ENCODE results near the gene RASA3.

The RASA3 gene

GRCh38 chr13:114074671-114075315, 57.6 kb downstream of the RASA3 start:
- no peaks in the 10 kb centered on the region for H3K27me3 ChIP-seq (ENCODE audit: control insufficient read depth, insufficient read depth, low read length, poor library complexity, severe bottlenecking)
- no peak overlapping the region for H3K4me3 ChIP-seq (ENCODE audit: insufficient read depth, low read depth, low read length)
- H3K36me3 ChIP-seq (ENCODE audit: control insufficient read depth, insufficient read depth, low read length), result no peaks in the 10 kb centered on the region
- no peaks in the 10 kb centered on the region for H3K9me3 ChIP-seq (ENCODE audit: control insufficient read depth, low read length)
- H3K27ac ChIP-seq (ENCODE audit: insufficient read depth, low read depth, low read length, poor library complexity, severe bottlenecking), result no peak overlapping the region
- 88 to 89% methylated on average over 29 of the region's 29 CpGs for WGBS, 2 experiments
- H3K4me1 ChIP-seq (ENCODE audit: control insufficient read depth, insufficient read depth, low read length), result peaks cover 42% of the 10 kb centered on the region

GRCh38 chr13:114073881-114074612, 58.4 kb downstream of the RASA3 start:
- H3K4me1 ChIP-seq (ENCODE audit: control insufficient read depth, insufficient read depth, low read length), result peaks cover 39% of the 10 kb centered on the region
- no peaks in the 10 kb centered on the region for H3K9me3 ChIP-seq (ENCODE audit: control insufficient read depth, low read length)
- H3K4me3 ChIP-seq (ENCODE audit: insufficient read depth, low read depth, low read length), result no peak overlapping the region
- H3K27me3 ChIP-seq (ENCODE audit: control insufficient read depth, insufficient read depth, low read length, poor library complexity, severe bottlenecking), result no peaks in the 10 kb centered on the region
- 90 to 92% methylated on average over 21 to 22 of the region's 22 CpGs for WGBS, 2 experiments
- H3K36me3 ChIP-seq (ENCODE audit: control insufficient read depth, insufficient read depth, low read length), result no peaks in the 10 kb centered on the region
- H3K27ac ChIP-seq (ENCODE audit: insufficient read depth, low read depth, low read length, poor library complexity, severe bottlenecking), result no peak overlapping the region

GRCh38 chr13:114072421-114072820, 60.0 kb downstream of the RASA3 start:
- H3K27ac ChIP-seq (ENCODE audit: insufficient read depth, low read depth, low read length, poor library complexity, severe bottlenecking), result peak overlapping the region; percentile 72
- no peaks in the 10 kb centered on the region for H3K27me3 ChIP-seq (ENCODE audit: control insufficient read depth, insufficient read depth, low read length, poor library complexity, severe bottlenecking)
- no peaks in the 10 kb centered on the region for H3K36me3 ChIP-seq (ENCODE audit: control insufficient read depth, insufficient read depth, low read length)
- no peaks in the 10 kb centered on the region for H3K9me3 ChIP-seq (ENCODE audit: control insufficient read depth, low read length)
- H3K4me1 ChIP-seq (ENCODE audit: control insufficient read depth, insufficient read depth, low read length), result peaks cover 30% of the 10 kb centered on the region
- no peak overlapping the region for H3K4me3 ChIP-seq (ENCODE audit: insufficient read depth, low read depth, low read length)
- WGBS, 2 experiments, result 91 to 93% methylated on average over 10 of the region's 10 CpGs

GRCh38 chr13:114071991-114072390, 60.4 kb downstream of the RASA3 start:
- Histone ChIP-seq H3K27ac (ENCODE audit: insufficient read depth, low read depth, low read length, poor library complexity, severe bottlenecking) (peak overlapping the region; percentile 72), H3K36me3 (ENCODE audit: control insufficient read depth, insufficient read depth, low read length) (no peaks in the 10 kb centered on the region), H3K4me1 (ENCODE audit: control insufficient read depth, insufficient read depth, low read length) (peaks cover 30% of the 10 kb centered on the region), H3K9me3 (ENCODE audit: control insufficient read depth, low read length) (no peaks in the 10 kb centered on the region), H3K4me3 (ENCODE audit: insufficient read depth, low read depth, low read length) (no peak overlapping the region), H3K27me3 (ENCODE audit: control insufficient read depth, insufficient read depth, low read length, poor library complexity, severe bottlenecking) (no peaks in the 10 kb centered on the region)
- 85 to 86% methylated on average over 14 of the region's 14 CpGs for whole genome bisulfite sequencing, 2 experiments

- no peaks in the 10 kb centered on the region for H3K36me3 ChIP-seq (ENCODE audit: control insufficient read depth, insufficient read depth, low read length)
- H3K9me3 ChIP-seq (ENCODE audit: control insufficient read depth, low read length), result no peaks in the 10 kb centered on the region
- WGBS, 2 experiments, result 24 to 30% methylated on average over 10 of the region's 10 CpGs
- peaks cover 30% of the 10 kb centered on the region for H3K4me1 ChIP-seq (ENCODE audit: control insufficient read depth, insufficient read depth, low read length)
- H3K27ac ChIP-seq (ENCODE audit: insufficient read depth, low read depth, low read length, poor library complexity, severe bottlenecking), result peak overlapping the region; percentile 72
- H3K27me3 ChIP-seq (ENCODE audit: control insufficient read depth, insufficient read depth, low read length, poor library complexity, severe bottlenecking), result no peaks in the 10 kb centered on the region
- H3K4me3 ChIP-seq (ENCODE audit: insufficient read depth, low read depth, low read length), result no peak overlapping the region
Observed at GRCh38 chr13:114071410-114071809, 61.0 kb downstream of the RASA3 start.

- Histone ChIP-seq H3K9me3 (ENCODE audit: control insufficient read depth, low read length) (no peaks in the 10 kb centered on the region), H3K4me1 (ENCODE audit: control insufficient read depth, insufficient read depth, low read length) (peaks cover 36% of the 10 kb centered on the region), H3K27me3 (ENCODE audit: control insufficient read depth, insufficient read depth, low read length, poor library complexity, severe bottlenecking) (no peaks in the 10 kb centered on the region), H3K27ac (ENCODE audit: insufficient read depth, low read depth, low read length, poor library complexity, severe bottlenecking) (no peak overlapping the region), H3K4me3 (ENCODE audit: insufficient read depth, low read depth, low read length) (no peak overlapping the region), H3K36me3 (ENCODE audit: control insufficient read depth, insufficient read depth, low read length) (no peaks in the 10 kb centered on the region)
- 95% methylated on average over 39 to 40 of the region's 40 CpGs for WGBS, 2 experiments
Observed at GRCh38 chr13:114070098-114070799, 62.2 kb downstream of the RASA3 start.

GRCh38 chr13:114069376-114070097, 62.9 kb downstream of the RASA3 start:
- H3K36me3 ChIP-seq (ENCODE audit: control insufficient read depth, insufficient read depth, low read length), result no peaks in the 10 kb centered on the region
- no peaks in the 10 kb centered on the region for H3K9me3 ChIP-seq (ENCODE audit: control insufficient read depth, low read length)
- H3K27ac ChIP-seq (ENCODE audit: insufficient read depth, low read depth, low read length, poor library complexity, severe bottlenecking), result no peak overlapping the region
- no peak overlapping the region for H3K4me3 ChIP-seq (ENCODE audit: insufficient read depth, low read depth, low read length)
- peaks cover 40% of the 10 kb centered on the region for H3K4me1 ChIP-seq (ENCODE audit: control insufficient read depth, insufficient read depth, low read length)
- 88 to 89% methylated on average over 17 to 25 of the region's 32 CpGs for WGBS, 2 experiments
- no peaks in the 10 kb centered on the region for H3K27me3 ChIP-seq (ENCODE audit: control insufficient read depth, insufficient read depth, low read length, poor library complexity, severe bottlenecking)

GRCh38 chr13:114068656-114069318, 63.6 kb downstream of the RASA3 start:
- WGBS, 2 experiments, result 79 to 81% methylated on average over 18 to 19 of the region's 19 CpGs
- Histone ChIP-seq H3K9me3 (ENCODE audit: control insufficient read depth, low read length) (no peaks in the 10 kb centered on the region), H3K27me3 (ENCODE audit: control insufficient read depth, insufficient read depth, low read length, poor library complexity, severe bottlenecking) (no peaks in the 10 kb centered on the region), H3K27ac (ENCODE audit: insufficient read depth, low read depth, low read length, poor library complexity, severe bottlenecking) (no peak overlapping the region), H3K36me3 (ENCODE audit: control insufficient read depth, insufficient read depth, low read length) (no peaks in the 10 kb centered on the region), H3K4me3 (ENCODE audit: insufficient read depth, low read depth, low read length) (no peak overlapping the region), H3K4me1 (ENCODE audit: control insufficient read depth, insufficient read depth, low read length) (peaks cover 42% of the 10 kb centered on the region)

- Histone ChIP-seq H3K9me3 (ENCODE audit: control insufficient read depth, low read length) (no peaks in the 10 kb centered on the region), H3K4me3 (ENCODE audit: insufficient read depth, low read depth, low read length) (no peak overlapping the region), H3K27me3 (ENCODE audit: control insufficient read depth, insufficient read depth, low read length, poor library complexity, severe bottlenecking) (no peaks in the 10 kb centered on the region), H3K27ac (ENCODE audit: insufficient read depth, low read depth, low read length, poor library complexity, severe bottlenecking) (no peak overlapping the region), H3K36me3 (ENCODE audit: control insufficient read depth, insufficient read depth, low read length) (no peaks in the 10 kb centered on the region), H3K4me1 (ENCODE audit: control insufficient read depth, insufficient read depth, low read length) (peaks cover 46% of the 10 kb centered on the region)
- 92 to 93% methylated on average over 24 of the region's 24 CpGs for WGBS, 2 experiments
Observed at GRCh38 chr13:114067886-114068651, 64.4 kb downstream of the RASA3 start.
